Tibial nerve (tissue), 3 donors: ENCODE results near the gene PPFIBP1.

Source experiments
- CTCF ChIP-seq, 5 experiments: fragments of 200-600 bp in 3 of 5; fragments of 450-650 bp in 2 of 5; sonication (generic) in 3 of 5; IDR thresholded peaks; one replicate each; pipeline ENCODE4 v1.5.1; 2016 to 2019; ENCODE audit warnings: antibody characterized with exemption in 5 of 5, mild to moderate bottlenecking in 3 of 5, moderate library complexity in 2 of 5
- POLR2A ChIP-seq, 2 donors: fragments of 450-650 bp; IDR thresholded peaks; one replicate each; pipeline ENCODE4 v1.6.1; 2017; ENCODE audit warnings: antibody characterized with exemption in 2 of 2, mild to moderate bottlenecking in 2 of 2, moderate library complexity in 2 of 2

- no peak for TF ChIP-seq CTCF (IDR thresholded peaks at IDR 0.05)
- no peak for TF ChIP-seq POLR2A (IDR thresholded peaks at IDR 0.05)
Observed at GRCh38 chr12:27705263-27705662, 181.3 kb downstream of the PPFIBP1 start.
